ENCODE results near the gene ASCC1.

Gene ASCC1

GRCh38 chr10:72174297-72174662 is 41.8 kb downstream of the ASCC1 start:
- no peak overlapping the region for H3K4me3 ChIP-seq (ENCODE audit: low read length in 2 of 2)
- no peaks in the 10 kb centered on the region for H3K9me3 ChIP-seq (ENCODE audit: control insufficient read depth in 2 of 2, low read length in 2 of 2)
- H3K9ac ChIP-seq (ENCODE audit: low read depth in 1 of 2, low read length in 2 of 2) = no peak overlapping the region
- peaks cover 0 to 4% of the 10 kb centered on the region in 2 donors for H3K4me1 ChIP-seq (ENCODE audit: control insufficient read depth in 2 of 2, insufficient read depth in 2 of 2, low read length in 2 of 2)
- peaks cover 0 to 4% of the 10 kb centered on the region in 2 donors for H3K36me3 ChIP-seq (ENCODE audit: control insufficient read depth in 2 of 2, insufficient read depth in 2 of 2, low read length in 2 of 2)
- H3K27me3 ChIP-seq (ENCODE audit: control insufficient read depth in 2 of 2, insufficient read depth in 2 of 2, low read length in 2 of 2) = no peaks in the 10 kb centered on the region
- no peak overlapping the region for H3K27ac ChIP-seq (ENCODE audit: low read depth in 2 of 2, low read length in 2 of 2)

DNA sequence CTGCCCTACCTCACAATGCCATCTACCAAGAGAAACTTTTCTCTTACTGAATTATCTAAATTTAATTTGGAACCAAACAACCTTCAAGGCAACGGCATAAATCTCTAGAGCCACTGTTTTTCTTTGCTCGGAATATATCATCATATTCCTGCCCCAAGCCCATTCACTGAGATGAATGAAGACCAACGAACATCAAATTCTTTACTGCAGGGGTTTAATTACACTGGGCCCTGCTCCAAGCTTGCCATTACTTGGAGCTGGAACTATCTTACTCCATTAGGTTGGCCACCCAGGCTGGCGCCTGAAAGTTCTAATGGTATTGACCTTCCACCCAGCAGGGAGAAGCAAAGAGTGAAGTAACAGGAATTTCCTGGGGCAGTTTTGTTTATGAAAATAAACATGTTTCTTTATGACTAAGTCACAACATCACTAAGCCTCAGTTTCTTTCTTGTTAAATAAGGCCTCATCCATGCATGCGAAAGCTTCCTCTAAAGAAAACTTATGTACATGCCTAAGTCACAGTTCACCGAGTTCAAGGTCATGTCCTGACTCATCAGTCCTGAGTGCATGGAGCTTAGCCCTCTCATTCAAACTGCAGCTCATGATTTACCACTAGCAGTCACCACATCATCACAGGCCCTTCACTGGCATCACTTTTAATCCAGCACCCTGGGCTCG is 42.3 kb downstream of the ASCC1 start:
- Histone ChIP-seq H3K36me3 (ENCODE audit: control insufficient read depth in 2 of 2, insufficient read depth in 2 of 2, low read length in 2 of 2) (peaks cover 0 to 4% of the 10 kb centered on the region in 2 donors), H3K27me3 (ENCODE audit: control insufficient read depth in 2 of 2, insufficient read depth in 2 of 2, low read length in 2 of 2) (no peaks in the 10 kb centered on the region), H3K9me3 (ENCODE audit: control insufficient read depth in 2 of 2, low read length in 2 of 2) (no peaks in the 10 kb centered on the region), H3K9ac (ENCODE audit: low read depth in 1 of 2, low read length in 2 of 2) (no peak overlapping the region), H3K4me3 (ENCODE audit: low read length in 2 of 2) (no peak overlapping the region), H3K27ac (ENCODE audit: low read depth in 2 of 2, low read length in 2 of 2) (no peak overlapping the region), H3K4me1 (ENCODE audit: control insufficient read depth in 2 of 2, insufficient read depth in 2 of 2, low read length in 2 of 2) (peaks cover 0 to 4% of the 10 kb centered on the region in 2 donors)

DNA sequence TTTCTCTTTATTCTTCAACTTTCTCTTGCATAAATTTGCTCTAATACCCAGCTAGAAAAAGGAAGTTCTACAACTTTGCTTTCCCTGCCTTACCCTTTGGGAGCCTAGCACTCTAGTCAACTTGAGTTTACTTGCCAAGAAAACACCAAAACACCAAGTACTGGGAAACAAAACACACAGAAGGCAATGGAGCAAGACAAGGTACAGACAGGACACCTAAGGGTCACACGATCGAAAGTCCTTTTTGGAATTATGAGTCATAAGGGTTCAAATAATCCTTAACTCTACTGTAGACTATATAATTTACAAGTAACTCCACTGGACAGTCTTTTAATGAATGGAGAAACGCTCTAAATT is 42.8 kb downstream of the ASCC1 start:
- Histone ChIP-seq H3K36me3 (ENCODE audit: control insufficient read depth in 2 of 2, insufficient read depth in 2 of 2, low read length in 2 of 2) (peaks cover 0 to under 1% of the 10 kb centered on the region in 2 donors), H3K4me3 (ENCODE audit: low read length in 2 of 2) (no peak overlapping the region), H3K9me3 (ENCODE audit: control insufficient read depth in 2 of 2, low read length in 2 of 2) (no peaks in the 10 kb centered on the region), H3K27ac (ENCODE audit: low read depth in 2 of 2, low read length in 2 of 2) (no peak overlapping the region), H3K9ac (ENCODE audit: low read depth in 1 of 2, low read length in 2 of 2) (no peak overlapping the region), H3K27me3 (ENCODE audit: control insufficient read depth in 2 of 2, insufficient read depth in 2 of 2, low read length in 2 of 2) (no peaks in the 10 kb centered on the region), H3K4me1 (ENCODE audit: control insufficient read depth in 2 of 2, insufficient read depth in 2 of 2, low read length in 2 of 2) (peaks cover 0 to 4% of the 10 kb centered on the region in 2 donors)

DNA sequence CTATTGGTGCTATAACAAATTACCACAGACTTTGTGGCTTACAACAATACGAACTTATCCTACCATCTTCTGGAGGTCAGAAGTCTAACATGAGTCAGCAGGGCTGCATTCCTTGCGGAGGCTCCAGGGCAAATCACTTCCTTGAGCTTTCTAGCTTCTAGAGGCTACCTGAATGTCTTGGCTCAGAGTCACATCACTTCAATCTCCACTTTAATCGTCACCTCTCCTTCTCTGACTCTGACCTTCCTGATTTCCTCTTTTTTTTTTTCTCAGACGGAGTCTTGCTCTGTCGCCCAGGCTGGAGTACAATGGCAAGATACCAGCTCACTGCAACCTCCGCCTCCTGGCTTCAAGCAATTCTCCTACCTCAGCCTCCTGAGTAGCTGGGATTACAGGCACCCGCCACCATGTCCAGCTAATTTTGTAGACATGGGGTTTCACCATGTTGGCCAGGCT is 44.9 kb downstream of the ASCC1 start:
- H3K9ac ChIP-seq (ENCODE audit: low read depth in 1 of 2, low read length in 2 of 2) = no peak overlapping the region
- H3K4me1 ChIP-seq (ENCODE audit: control insufficient read depth in 2 of 2, insufficient read depth in 2 of 2, low read length in 2 of 2) = peaks cover 0 to 4% of the 10 kb centered on the region in 2 donors
- H3K27ac ChIP-seq (ENCODE audit: low read depth in 2 of 2, low read length in 2 of 2) = peak overlapping the region; percentile 38 to 61
- H3K4me3 ChIP-seq (ENCODE audit: low read length in 2 of 2) = no peak overlapping the region
- no peaks in the 10 kb centered on the region for H3K9me3 ChIP-seq (ENCODE audit: control insufficient read depth in 2 of 2, low read length in 2 of 2)
- no peaks in the 10 kb centered on the region for H3K27me3 ChIP-seq (ENCODE audit: control insufficient read depth in 2 of 2, insufficient read depth in 2 of 2, low read length in 2 of 2)
- H3K36me3 ChIP-seq (ENCODE audit: control insufficient read depth in 2 of 2, insufficient read depth in 2 of 2, low read length in 2 of 2) = no peaks in the 10 kb centered on the region

- no peak overlapping the region for H3K4me3 ChIP-seq (ENCODE audit: low read length in 2 of 2)
- H3K27me3 ChIP-seq (ENCODE audit: control insufficient read depth in 2 of 2, insufficient read depth in 2 of 2, low read length in 2 of 2) = no peaks in the 10 kb centered on the region
- H3K9me3 ChIP-seq (ENCODE audit: control insufficient read depth in 2 of 2, low read length in 2 of 2) = no peaks in the 10 kb centered on the region
- no peak overlapping the region for H3K9ac ChIP-seq (ENCODE audit: low read depth in 1 of 2, low read length in 2 of 2)
- H3K27ac ChIP-seq (ENCODE audit: low read depth in 2 of 2, low read length in 2 of 2) = peak overlapping the region; percentile 11 to 61
- H3K36me3 ChIP-seq (ENCODE audit: control insufficient read depth in 2 of 2, insufficient read depth in 2 of 2, low read length in 2 of 2) = no peaks in the 10 kb centered on the region
- peaks cover 0 to 4% of the 10 kb centered on the region in 2 donors for H3K4me1 ChIP-seq (ENCODE audit: control insufficient read depth in 2 of 2, insufficient read depth in 2 of 2, low read length in 2 of 2)
Measured at GRCh38 chr10:72170733-72171132, 45.3 kb downstream of the ASCC1 start.

GRCh38 chr10:72170263-72170662 is 45.8 kb downstream of the ASCC1 start:
- Histone ChIP-seq H3K27me3 (ENCODE audit: control insufficient read depth in 2 of 2, insufficient read depth in 2 of 2, low read length in 2 of 2) (no peaks in the 10 kb centered on the region), H3K36me3 (ENCODE audit: control insufficient read depth in 2 of 2, insufficient read depth in 2 of 2, low read length in 2 of 2) (no peaks in the 10 kb centered on the region), H3K4me3 (ENCODE audit: low read length in 2 of 2) (no peak overlapping the region), H3K27ac (ENCODE audit: low read depth in 2 of 2, low read length in 2 of 2) (peak overlapping the region; percentile 11 to 61), H3K9me3 (ENCODE audit: control insufficient read depth in 2 of 2, low read length in 2 of 2) (no peaks in the 10 kb centered on the region), H3K4me1 (ENCODE audit: control insufficient read depth in 2 of 2, insufficient read depth in 2 of 2, low read length in 2 of 2) (peaks cover 0 to 4% of the 10 kb centered on the region in 2 donors), H3K9ac (ENCODE audit: low read depth in 1 of 2, low read length in 2 of 2) (no peak overlapping the region)

DNA sequence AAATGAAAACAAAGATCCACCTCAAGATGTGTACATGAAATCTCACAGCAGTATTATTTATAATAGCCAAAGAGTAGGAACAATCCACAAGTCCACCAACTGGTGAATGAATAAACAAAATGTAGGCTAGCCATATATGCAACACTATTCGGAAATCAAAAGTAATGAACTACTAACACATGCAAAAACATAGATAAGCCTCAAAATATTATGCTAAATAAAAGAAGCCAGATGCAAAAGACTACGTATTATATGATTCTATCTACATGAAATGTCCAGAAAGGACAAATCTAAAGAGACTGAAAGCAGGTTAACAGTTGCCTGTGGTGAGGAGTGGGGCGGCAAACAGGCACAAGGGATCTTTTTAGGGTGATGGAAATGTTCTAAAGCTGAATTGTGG is 49.0 kb downstream of the ASCC1 start:
- Histone ChIP-seq H3K27me3 (ENCODE audit: control insufficient read depth in 2 of 2, insufficient read depth in 2 of 2, low read length in 2 of 2) (no peaks in the 10 kb centered on the region), H3K9ac (ENCODE audit: low read depth in 1 of 2, low read length in 2 of 2) (no peak overlapping the region), H3K4me3 (ENCODE audit: low read length in 2 of 2) (no peak overlapping the region), H3K9me3 (ENCODE audit: control insufficient read depth in 2 of 2, low read length in 2 of 2) (no peaks in the 10 kb centered on the region), H3K27ac (ENCODE audit: low read depth in 2 of 2, low read length in 2 of 2) (no peak overlapping the region), H3K36me3 (ENCODE audit: control insufficient read depth in 2 of 2, insufficient read depth in 2 of 2, low read length in 2 of 2) (no peaks in the 10 kb centered on the region), H3K4me1 (ENCODE audit: control insufficient read depth in 2 of 2, insufficient read depth in 2 of 2, low read length in 2 of 2) (peaks cover 0 to 4% of the 10 kb centered on the region in 2 donors)

DNA sequence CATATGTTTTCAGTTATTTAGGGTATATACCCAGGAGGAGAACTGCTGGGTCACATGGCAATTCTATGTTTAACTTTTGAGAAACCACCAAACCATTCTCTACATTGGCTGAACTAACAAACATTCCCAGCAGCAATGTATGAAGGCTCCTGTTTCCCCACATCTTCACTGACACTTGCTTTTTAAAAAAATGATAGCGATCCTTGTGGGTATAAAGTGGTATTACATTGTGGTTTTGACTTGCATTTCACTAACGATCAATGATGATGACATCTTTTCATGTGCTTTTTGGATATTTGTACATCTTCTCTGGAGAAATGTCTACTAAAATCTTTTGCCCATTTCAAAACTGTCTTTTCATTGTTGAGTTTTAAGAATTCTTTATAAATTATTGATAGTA is 51.5 kb downstream of the ASCC1 start:
- Histone ChIP-seq H3K9ac (ENCODE audit: low read depth in 1 of 2, low read length in 2 of 2) (no peak overlapping the region), H3K4me3 (ENCODE audit: low read length in 2 of 2) (no peak overlapping the region), H3K27me3 (ENCODE audit: control insufficient read depth in 2 of 2, insufficient read depth in 2 of 2, low read length in 2 of 2) (no peaks in the 10 kb centered on the region), H3K27ac (ENCODE audit: low read depth in 2 of 2, low read length in 2 of 2) (no peak overlapping the region), H3K36me3 (ENCODE audit: control insufficient read depth in 2 of 2, insufficient read depth in 2 of 2, low read length in 2 of 2) (peaks cover 0 to 3% of the 10 kb centered on the region in 2 donors), H3K4me1 (ENCODE audit: control insufficient read depth in 2 of 2, insufficient read depth in 2 of 2, low read length in 2 of 2) (no peaks in the 10 kb centered on the region), H3K9me3 (ENCODE audit: control insufficient read depth in 2 of 2, low read length in 2 of 2) (no peaks in the 10 kb centered on the region)

- H3K9me3 ChIP-seq (ENCODE audit: control insufficient read depth in 2 of 2, low read length in 2 of 2) = no peaks in the 10 kb centered on the region
- H3K27me3 ChIP-seq (ENCODE audit: control insufficient read depth in 2 of 2, insufficient read depth in 2 of 2, low read length in 2 of 2) = no peaks in the 10 kb centered on the region
- no peak overlapping the region for H3K9ac ChIP-seq (ENCODE audit: low read depth in 1 of 2, low read length in 2 of 2)
- H3K4me3 ChIP-seq (ENCODE audit: low read length in 2 of 2) = no peak overlapping the region
- peaks cover 0 to 3% of the 10 kb centered on the region in 2 donors for H3K36me3 ChIP-seq (ENCODE audit: control insufficient read depth in 2 of 2, insufficient read depth in 2 of 2, low read length in 2 of 2)
- no peak overlapping the region for H3K27ac ChIP-seq (ENCODE audit: low read depth in 2 of 2, low read length in 2 of 2)
- no peaks in the 10 kb centered on the region for H3K4me1 ChIP-seq (ENCODE audit: control insufficient read depth in 2 of 2, insufficient read depth in 2 of 2, low read length in 2 of 2)
Measured at GRCh38 chr10:72162978-72163377, 53.1 kb downstream of the ASCC1 start.

DNA sequence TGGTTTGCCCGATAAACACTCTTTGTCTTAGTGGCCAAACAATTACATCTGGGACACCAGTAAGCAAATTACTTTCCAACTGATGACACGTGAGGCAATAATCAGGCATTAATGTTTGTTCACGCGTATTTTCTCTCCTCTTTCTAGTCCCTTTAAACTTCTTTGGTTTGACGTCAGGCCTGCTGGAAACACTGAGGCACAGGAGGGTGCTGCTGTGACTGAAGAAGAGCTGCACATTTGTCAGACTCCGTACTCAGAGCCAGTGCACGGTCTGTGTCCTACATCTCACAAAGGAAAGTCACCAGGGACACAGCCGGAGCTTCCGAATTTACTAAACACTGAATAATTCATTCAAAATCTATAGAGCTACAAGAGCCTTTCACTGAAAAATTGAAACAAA is 57.9 kb downstream of the ASCC1 start:
- Histone ChIP-seq H3K4me3 (ENCODE audit: low read length in 2 of 2) (no peak overlapping the region), H3K4me1 (ENCODE audit: control insufficient read depth in 2 of 2, insufficient read depth in 2 of 2, low read length in 2 of 2) (no peaks in the 10 kb centered on the region), H3K36me3 (ENCODE audit: control insufficient read depth in 2 of 2, insufficient read depth in 2 of 2, low read length in 2 of 2) (peaks cover 0 to 3% of the 10 kb centered on the region in 2 donors), H3K9me3 (ENCODE audit: control insufficient read depth in 2 of 2, low read length in 2 of 2) (no peaks in the 10 kb centered on the region), H3K9ac (ENCODE audit: low read depth in 1 of 2, low read length in 2 of 2) (no peak overlapping the region), H3K27me3 (ENCODE audit: control insufficient read depth in 2 of 2, insufficient read depth in 2 of 2, low read length in 2 of 2) (no peaks in the 10 kb centered on the region), H3K27ac (ENCODE audit: low read depth in 2 of 2, low read length in 2 of 2) (no peak overlapping the region)
